ENCODE data around the gene ID3.

ID3 gene

GRCh38 chr1:23521588-23521987, 37.7 kb downstream of the ID3 start:
- Histone ChIP-seq H3K9ac (ENCODE audit: low read length) (no peak overlapping the region), H2AFZ (ENCODE audit: low read length) (no peak overlapping the region), H3K4me3 (ENCODE audit: low read depth, low read length, poor library complexity, severe bottlenecking) (no peak overlapping the region), H3K36me3 (ENCODE audit: insufficient read depth, low read length) (peaks cover 84% of the 10 kb centered on the region), H4K20me1 (ENCODE audit: insufficient read depth, low read length) (no peaks in the 10 kb centered on the region), H3K79me2 (ENCODE audit: insufficient read depth, low read length) (peaks cover 13% of the 10 kb centered on the region), H3K9me3 (ENCODE audit: low read length) (no peaks in the 10 kb centered on the region), H3K9me2 (ENCODE audit: low read depth, low read length) (no peaks in the 10 kb centered on the region), H3F3A (ENCODE audit: insufficient read depth, low read length) (no peaks in the 10 kb centered on the region), H3K4me2 (ENCODE audit: low read length) (no peak overlapping the region), H3K27ac (ENCODE audit: low read depth, low read length, poor library complexity, severe bottlenecking) (no peak overlapping the region), H3K27me3 (ENCODE audit: insufficient read depth, low read length) (no peaks in the 10 kb centered on the region), H3K4me1 (ENCODE audit: insufficient read depth, low read length, severe bottlenecking) (peaks cover 24% of the 10 kb centered on the region)
- TF ChIP-seq EZH2 (IDR thresholded peaks at IDR 0.05; ENCODE audit: borderline replicate concordance, low read length): no peak
- no peak for TF ChIP-seq CTCF (IDR thresholded peaks at IDR 0.05; ENCODE audit: low read length)

GRCh38 chr1:23517581-23517980, 41.7 kb downstream of the ID3 start:
- Histone ChIP-seq H3K27me3 (ENCODE audit: insufficient read depth, low read length) (no peaks in the 10 kb centered on the region), H3K4me2 (ENCODE audit: low read length) (no peak overlapping the region), H2AFZ (ENCODE audit: low read length) (no peak overlapping the region), H3K9me2 (ENCODE audit: low read depth, low read length) (no peaks in the 10 kb centered on the region), H3F3A (ENCODE audit: insufficient read depth, low read length) (no peaks in the 10 kb centered on the region), H3K9me3 (ENCODE audit: low read length) (no peaks in the 10 kb centered on the region), H3K4me1 (ENCODE audit: insufficient read depth, low read length, severe bottlenecking) (no peaks in the 10 kb centered on the region), H3K79me2 (ENCODE audit: insufficient read depth, low read length) (no peaks in the 10 kb centered on the region), H3K27ac (ENCODE audit: low read depth, low read length, poor library complexity, severe bottlenecking) (no peak overlapping the region), H3K36me3 (ENCODE audit: insufficient read depth, low read length) (peaks cover 98% of the 10 kb centered on the region), H3K9ac (ENCODE audit: low read length) (no peak overlapping the region), H4K20me1 (ENCODE audit: insufficient read depth, low read length) (no peaks in the 10 kb centered on the region), H3K4me3 (ENCODE audit: low read depth, low read length, poor library complexity, severe bottlenecking) (no peak overlapping the region)
- TF ChIP-seq EZH2 (IDR thresholded peaks at IDR 0.05; ENCODE audit: borderline replicate concordance, low read length) (no peak), CTCF (IDR thresholded peaks at IDR 0.05; ENCODE audit: low read length) (no peak)

- Histone ChIP-seq H3K4me3 (ENCODE audit: low read depth, low read length, poor library complexity, severe bottlenecking) (no peak overlapping the region), H3K9me3 (ENCODE audit: low read length) (no peaks in the 10 kb centered on the region), H3K79me2 (ENCODE audit: insufficient read depth, low read length) (no peaks in the 10 kb centered on the region), H3K4me1 (ENCODE audit: insufficient read depth, low read length, severe bottlenecking) (no peaks in the 10 kb centered on the region), H3K4me2 (ENCODE audit: low read length) (no peak overlapping the region), H2AFZ (ENCODE audit: low read length) (no peak overlapping the region), H3K27me3 (ENCODE audit: insufficient read depth, low read length) (no peaks in the 10 kb centered on the region), H3K9me2 (ENCODE audit: low read depth, low read length) (no peaks in the 10 kb centered on the region), H3K27ac (ENCODE audit: low read depth, low read length, poor library complexity, severe bottlenecking) (no peak overlapping the region), H3K9ac (ENCODE audit: low read length) (no peak overlapping the region), H3K36me3 (ENCODE audit: insufficient read depth, low read length) (peaks cover 98% of the 10 kb centered on the region), H3F3A (ENCODE audit: insufficient read depth, low read length) (no peaks in the 10 kb centered on the region), H4K20me1 (ENCODE audit: insufficient read depth, low read length) (no peaks in the 10 kb centered on the region)
- TF ChIP-seq CTCF (IDR thresholded peaks at IDR 0.05; ENCODE audit: low read length): no peak
- TF ChIP-seq EZH2 (IDR thresholded peaks at IDR 0.05; ENCODE audit: borderline replicate concordance, low read length): no peak
Measured at GRCh38 chr1:23515905-23516304, 43.4 kb downstream of the ID3 start.
